ENCODE data around the gene RPS6KC1. TPM values are rescaled to one million over a fixed set of nuclear protein-coding genes. Genes with fewer than 3 reads are reported as not detected.
"Not testable (repeated sequence)": the region's sequence is repeated elsewhere in the genome, so short reads cannot be mapped to it uniquely, and the experiment has no call there.

The RPS6KC1 gene
- total RNA-seq, 1 donor from 2014 or later, result 10.1 TPM

DNA sequence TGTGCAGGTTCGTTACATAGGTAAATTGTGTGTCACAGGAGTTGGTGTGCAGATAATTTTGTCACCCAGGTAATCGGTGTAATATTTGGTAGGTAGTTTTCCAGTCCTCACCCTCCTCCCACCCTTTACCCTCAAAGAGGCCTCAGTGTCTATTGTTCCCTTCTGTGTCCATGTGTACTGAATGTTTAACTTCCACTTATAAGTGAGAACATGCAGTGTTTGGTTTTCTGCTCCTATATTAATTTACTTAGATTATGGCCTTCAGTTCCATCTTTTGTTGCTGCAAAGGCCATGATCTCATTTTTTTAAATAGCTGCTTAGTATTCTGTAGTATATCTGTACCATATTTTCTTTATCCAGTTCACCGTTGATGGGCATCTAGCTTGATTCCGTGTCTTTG, 87.3 kb downstream of the RPS6KC1 start:
- intact Hi-C loops (cut with micrococcal nuclease), result no loop called here

DNA sequence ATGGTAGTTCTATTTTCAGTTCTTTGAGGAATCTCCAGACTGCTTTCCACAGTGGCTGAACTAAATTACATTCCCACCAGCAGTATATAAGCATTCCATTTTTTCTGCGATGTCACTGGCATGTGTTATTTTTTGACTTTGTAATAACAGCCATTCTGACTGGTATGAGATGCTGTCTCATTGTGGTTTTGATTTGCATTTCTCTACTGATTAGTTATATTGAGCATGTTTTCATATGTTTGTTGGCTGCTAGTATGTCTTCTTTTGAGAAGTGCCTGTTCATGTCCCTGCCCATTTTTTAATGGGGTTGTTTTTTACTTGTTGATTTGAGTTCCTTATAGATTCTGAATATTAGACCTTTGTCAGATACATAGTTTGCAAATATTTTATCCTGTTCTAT, 87.9 kb downstream of the RPS6KC1 start:
- intact Hi-C loops (cut with micrococcal nuclease), result no loop called here

DNA sequence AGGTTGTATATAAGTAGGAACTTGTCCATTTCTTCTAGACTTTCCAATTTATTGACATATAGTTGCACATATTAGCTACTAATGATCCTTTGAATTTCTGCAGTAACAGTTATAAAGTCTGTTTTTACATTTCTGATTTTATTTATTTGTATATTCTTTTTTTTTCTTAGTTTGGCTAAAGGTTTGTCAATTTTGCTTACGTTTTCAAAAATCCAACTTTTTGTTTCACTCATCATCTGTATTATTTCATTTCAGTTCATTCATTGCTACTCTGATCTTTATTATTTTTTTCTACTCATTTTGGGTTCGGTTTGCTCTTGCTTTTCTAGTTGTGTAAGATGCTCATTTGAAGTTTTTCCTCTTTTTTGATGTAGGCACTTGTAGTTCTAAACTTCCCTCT, 97.9 kb downstream of the RPS6KC1 start:
- intact Hi-C loops (cut with micrococcal nuclease), result no loop called here

DNA sequence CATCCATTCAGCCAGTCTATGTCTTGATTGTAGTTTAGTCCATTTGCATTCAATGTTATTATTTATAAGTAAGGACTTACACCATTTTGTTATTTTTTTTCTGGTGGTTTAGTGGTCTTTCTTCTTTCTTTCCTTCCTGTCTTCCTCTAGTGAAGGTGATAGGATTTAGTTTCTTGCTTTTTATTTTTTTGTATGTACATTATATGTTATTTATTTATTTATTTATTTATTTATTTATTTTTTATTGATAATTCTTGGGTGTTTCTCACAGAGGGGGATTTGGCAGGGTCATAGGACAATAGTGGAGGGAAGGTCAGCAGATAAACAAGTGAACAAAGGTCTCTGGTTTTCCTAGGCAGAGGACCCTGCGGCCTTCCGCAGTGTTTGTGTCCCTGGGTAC, 99.0 kb downstream of the RPS6KC1 start:
- intact Hi-C loops (cut with micrococcal nuclease), result not testable (repeated sequence)

DNA sequence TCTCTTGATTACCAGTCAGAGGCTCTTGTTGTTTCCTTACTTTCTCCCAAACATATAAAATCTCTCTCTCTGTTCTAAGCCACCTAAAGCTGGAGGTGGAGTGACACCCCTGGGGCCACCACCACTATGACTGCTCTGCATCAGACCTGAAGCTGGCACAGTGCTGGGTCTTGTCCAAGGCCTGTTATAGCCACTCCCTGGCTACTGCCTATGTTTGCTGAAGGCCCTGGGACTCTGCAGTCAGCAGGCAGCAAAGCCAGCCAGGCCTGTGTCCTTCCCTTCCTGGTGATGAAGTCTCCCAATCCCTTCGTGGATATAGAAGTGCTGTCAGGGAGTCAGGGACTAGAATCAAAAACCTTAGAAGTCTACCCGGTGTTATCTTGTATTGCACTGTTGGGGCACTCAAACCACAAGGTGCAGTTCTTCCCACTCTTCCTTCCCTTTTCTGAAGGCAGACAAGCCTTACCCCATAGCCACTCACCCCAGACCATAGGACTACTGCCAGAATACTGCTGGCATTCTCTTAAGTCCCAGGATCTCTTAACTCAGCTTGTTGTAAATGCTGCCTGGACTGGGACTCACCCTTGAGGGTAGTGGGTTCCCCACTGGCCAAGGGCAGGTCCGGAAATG, 103.1 kb downstream of the RPS6KC1 start:
- intact Hi-C loops (cut with micrococcal nuclease), result no loop called here

DNA sequence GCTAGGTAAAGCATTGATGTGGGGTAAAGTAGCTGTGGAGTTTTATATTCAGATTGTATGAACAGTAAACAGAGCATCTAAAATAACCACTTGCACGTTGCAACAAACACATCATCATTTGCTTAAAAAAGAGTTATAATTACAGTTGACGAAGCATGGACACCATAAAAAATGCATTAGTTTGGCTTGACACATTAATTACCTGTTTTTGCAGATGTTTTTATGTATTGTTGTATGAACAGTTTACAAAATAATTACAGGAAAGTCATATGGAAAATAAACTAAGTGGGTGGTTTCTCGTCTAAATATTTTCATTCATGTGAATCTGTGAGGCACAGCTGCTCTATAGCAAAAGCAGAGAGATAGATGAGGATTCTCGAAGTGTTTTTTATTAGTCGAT, 108.3 kb downstream of the RPS6KC1 start:
- intact Hi-C loops (cut with micrococcal nuclease), result no loop called here

DNA sequence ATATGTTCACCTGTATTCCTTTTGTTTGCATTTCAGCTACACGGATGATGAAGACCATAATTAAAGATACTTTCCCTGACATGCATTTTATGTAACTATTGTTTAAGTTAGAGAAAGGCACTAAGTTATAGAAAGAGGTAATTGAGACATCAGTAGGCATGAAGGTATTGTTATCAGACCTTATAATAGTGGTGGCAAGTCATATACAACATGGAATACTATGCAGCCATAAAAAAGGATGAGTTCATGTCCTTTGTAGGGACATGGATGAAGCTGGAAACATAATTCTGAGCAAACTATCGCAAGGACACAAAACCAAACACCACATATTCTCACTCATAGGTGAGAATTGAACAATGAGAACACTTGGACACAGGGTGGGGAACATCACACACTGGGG, 109.4 kb downstream of the RPS6KC1 start:
- intact Hi-C loops (cut with micrococcal nuclease), result not testable (repeated sequence)

DNA sequence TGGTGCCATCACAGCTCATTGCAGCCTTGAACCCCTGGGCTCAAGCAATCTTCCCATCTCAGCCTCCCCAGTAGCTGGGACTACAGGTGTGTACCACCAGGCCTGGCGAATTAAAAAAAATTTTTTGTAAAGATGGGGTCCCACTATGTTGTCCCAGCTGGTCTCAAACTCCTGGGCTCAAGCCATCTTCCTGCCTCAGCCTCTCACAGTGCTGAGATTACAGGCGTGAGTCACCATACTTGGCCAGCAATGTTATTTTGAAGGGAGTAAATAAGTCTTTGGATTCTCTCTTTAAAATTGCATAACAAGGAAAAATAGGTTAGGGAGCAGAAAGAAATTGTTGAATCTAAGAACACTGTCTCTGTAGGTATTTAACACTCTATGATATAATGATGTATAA, 111.3 kb downstream of the RPS6KC1 start:
- intact Hi-C loops (cut with micrococcal nuclease), result no loop called here

DNA sequence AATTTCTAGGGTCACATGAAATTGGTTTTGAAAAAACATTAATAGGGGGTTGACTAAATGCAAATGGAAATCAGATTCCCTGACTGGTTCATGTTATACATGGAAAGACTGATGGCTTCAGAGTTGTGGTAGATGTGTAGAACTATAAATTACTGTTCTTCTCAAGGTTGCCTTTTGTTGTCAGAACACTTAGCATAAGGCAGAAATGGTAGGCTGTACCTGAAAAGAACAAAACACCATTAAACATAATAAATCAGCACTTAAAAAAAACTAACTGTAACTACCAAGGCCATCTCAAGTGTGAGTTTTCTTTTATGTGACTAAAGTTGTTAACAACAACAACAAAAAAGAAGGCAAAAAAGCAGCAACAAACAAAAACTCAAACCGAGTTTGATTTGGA, 111.8 kb downstream of the RPS6KC1 start:
- intact Hi-C loops (cut with micrococcal nuclease), result no loop called here

DNA sequence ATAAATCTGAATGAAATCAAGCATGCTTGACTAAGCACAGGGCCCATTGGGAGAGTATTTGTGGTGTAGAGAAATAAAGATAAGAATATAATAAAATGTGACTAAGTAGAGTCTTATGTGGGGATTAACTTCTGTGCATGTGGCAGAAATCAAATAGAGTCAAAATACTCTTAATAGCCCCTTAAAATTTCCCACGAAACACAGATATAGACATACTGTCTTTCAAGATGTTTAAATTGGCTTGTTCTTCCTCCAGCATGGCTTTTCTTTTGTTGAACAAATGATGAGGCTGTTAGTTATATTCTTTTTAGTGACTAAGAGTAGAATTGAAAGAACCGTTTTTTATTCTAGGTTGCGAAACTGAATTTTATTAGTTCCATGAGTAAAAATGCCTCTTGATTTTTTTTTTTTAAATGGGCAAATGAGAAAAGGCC, 112.3 kb downstream of the RPS6KC1 start:
- intact Hi-C loops (cut with micrococcal nuclease), result no loop called here

DNA sequence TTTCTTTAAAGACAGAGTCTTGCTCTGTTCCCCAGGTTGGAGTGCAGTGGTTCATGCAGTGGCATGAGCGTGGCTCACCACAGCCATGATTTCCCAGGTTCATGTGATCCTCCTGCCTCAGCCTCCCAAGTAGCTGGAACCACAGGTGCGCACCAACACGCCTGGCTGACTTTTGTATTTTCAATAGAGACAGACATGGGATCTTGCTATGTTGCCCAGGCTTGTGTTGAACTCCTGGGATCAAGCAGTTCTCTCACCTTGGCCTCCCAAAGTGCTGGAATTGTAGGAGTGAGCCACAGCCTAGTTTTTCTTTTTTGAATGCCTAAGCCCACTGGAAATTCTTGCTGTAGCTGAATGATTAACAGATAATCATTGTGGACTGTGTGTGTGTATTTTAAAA, 113.5 kb downstream of the RPS6KC1 start:
- intact Hi-C loops (cut with micrococcal nuclease), result no loop called here

DNA sequence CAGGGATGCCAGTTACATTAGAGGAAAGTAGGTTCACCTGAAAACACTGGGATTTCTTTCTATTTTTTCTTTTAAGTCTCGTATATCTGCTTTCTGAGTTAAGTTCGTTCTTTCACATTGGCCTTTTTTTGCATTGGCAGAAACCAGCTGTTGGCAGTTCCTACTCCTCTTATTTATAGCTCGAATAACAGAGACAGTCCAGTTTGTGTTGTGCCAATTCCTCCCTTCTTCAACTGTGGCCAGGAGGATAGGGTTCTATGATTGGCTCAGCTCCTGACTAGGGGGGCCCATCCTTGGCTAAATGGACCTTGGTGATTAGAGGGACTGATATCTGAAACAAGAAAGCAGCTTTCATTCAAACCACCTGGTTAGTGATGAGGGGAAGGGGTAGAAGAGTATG, 115.8 kb downstream of the RPS6KC1 start:
- intact Hi-C loops (cut with micrococcal nuclease), result no loop called here

DNA sequence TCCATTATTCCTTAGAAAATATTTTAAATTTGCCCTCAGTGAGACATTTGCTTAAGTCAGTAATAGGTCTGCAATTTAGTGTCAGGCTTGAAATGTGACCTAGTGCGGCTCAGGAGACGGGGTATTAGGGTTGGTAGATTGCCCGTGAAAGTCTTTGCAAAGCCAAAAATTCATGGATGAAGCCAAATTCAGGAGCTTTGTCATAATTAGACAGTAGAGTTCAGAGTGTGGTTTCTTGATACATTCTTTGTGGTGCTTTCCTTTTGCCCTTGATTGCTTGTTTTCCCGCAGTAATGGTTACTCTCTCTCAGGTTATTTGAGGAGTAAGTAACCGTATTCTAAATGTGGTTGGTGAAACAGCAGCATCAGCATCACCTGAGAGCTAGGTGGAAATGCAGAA, 120.7 kb downstream of the RPS6KC1 start:
- intact Hi-C loops (cut with micrococcal nuclease), result no loop called here

DNA sequence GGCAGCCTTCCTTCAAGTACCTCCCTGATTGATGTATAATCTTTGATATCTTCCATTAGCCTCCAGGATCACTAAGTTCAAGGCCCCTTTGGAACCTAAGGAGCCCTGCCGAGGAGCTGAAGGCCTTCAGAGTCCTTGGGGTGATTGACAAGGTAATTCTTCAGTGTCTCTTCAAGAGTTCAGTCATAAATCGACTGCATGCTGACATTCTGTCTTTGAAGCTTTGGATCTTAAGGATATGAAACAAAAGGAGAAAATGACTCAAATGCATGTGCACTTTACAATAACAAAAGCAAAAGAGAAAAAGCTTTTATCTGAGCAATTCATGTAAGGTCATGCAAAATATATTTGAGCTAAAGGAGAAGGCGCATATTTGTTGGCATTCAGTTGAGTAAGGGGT, 125.3 kb downstream of the RPS6KC1 start:
- intact Hi-C loops (cut with micrococcal nuclease), result no loop called here

DNA sequence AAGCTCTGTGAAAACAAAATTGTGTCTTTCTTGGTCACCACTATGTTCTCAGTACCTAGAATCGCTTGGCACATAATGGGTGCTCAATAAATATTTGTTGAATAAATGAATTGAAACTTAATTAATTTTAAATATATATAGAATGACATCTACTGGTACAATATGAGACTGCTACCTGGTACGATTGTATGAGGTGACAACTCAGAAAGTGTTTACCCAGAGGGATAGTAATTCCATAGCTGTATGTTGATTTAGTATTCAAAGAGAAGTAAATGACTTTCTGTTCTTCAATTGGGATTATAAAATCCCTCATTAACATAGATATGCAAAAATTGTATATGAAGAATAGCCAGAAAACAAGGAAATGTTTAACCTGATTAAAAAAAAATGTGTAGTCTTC, 128.7 kb downstream of the RPS6KC1 start:
- intact Hi-C loops (cut with micrococcal nuclease), result no loop called here

DNA sequence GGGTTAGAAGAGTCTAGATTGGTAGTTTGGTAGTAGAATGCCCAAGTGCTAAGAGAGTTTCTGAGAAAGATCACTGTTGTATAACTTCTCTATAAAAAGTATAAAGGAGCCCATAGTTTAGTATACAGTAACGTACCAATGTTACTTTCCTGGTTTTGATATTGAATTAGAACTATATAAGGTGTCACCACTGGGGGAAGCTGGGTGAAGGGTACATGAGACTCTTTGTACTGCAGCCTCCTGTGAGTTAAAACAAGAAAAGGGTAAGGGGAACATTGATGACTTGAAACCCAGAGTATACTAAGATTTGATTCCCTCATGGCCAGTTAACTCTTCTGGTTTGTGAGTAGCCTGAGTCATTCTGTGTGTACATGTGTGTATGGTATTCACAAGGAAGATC, 129.8 kb downstream of the RPS6KC1 start:
- intact Hi-C loops (cut with micrococcal nuclease), result no loop called here

DNA sequence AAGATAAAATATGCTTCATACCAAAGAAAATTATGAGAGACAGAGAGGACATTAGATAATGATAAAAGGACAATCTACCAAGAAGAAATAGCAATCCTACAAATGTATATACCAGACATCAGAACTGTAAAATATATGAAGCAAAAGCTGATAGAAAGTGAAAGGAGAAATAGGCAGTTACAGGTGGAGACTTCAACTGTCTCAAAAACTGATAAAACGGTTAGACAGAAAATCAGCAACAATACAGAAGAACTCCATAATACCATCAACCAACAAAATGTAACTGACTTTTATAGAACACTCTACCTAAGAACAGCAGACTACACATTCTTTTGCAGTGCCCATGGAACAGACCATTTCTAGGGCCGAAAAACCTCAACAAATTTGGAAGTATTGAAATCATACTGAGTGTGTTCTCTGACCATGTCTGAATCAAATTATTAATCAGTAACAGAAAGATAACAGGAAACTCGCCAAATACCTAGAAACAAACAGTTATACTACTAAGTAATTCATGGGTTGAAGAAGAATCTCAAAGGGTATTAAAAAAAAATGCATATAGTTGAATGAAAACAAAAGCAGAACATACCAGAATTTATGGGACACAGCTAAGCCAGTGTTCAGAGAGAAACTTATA, 132.1 kb downstream of the RPS6KC1 start:
- intact Hi-C loops (cut with micrococcal nuclease), result no loop called here

DNA sequence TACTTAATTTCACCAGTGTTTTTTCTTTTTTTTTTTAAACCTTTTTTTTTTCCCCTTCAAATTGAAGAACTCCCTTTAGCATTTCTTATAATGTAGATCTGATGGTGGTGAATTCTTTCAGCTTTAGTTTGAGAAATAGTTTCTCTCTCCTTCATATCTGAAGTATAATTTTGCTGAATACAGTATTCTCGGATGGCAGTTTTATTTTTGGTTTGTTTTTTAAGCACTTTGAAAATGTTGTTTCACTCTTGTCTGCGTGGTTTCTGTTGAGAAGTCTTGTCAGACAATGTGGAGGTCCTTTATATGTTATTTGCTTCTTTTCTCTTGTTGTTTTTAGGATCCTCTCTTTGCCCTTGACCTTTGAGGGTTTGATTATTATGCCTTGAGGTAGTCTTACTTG, 135.1 kb downstream of the RPS6KC1 start:
- intact Hi-C loops (cut with micrococcal nuclease), result no loop called here

DNA sequence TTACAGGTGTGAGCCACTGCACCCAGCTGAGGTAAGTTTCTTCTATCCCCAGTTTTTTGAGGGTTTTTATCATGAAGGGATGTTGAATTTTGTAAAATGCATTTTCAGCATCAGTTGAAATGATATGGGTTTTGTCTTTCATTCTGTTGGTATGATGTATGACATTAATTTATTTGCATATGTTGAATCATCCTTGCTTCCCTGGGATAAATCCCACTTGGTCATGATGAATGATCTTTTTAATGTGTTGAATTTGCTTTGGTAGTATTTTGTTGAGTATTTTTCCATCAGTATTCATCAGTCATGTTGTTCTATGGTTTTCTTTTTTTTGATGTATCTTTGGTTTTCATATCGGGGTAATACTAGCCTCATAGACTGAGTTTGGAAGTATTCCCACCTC, 141.0 kb downstream of the RPS6KC1 start:
- intact Hi-C loops (cut with micrococcal nuclease), result no loop called here

DNA sequence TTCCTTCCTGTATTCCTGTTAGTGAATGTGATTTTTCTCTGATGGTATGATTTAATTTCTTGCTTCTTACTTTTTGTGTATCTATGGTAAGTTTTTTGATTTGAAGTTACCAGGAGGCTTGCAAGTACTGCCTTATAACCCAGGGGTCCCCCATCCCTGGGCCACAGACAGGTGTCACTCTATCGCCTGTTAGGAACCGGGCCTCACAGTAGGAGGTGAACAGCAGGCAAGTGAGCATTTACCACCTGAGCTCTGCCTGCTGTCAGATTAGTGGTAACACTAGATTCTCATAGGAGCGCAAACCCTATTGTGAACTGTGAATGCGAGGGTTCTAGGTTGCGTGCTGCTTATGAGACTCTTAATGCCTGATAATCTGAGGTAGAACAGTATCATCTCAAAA, 143.3 kb downstream of the RPS6KC1 start:
- intact Hi-C loops (cut with micrococcal nuclease), result no loop called here

DNA sequence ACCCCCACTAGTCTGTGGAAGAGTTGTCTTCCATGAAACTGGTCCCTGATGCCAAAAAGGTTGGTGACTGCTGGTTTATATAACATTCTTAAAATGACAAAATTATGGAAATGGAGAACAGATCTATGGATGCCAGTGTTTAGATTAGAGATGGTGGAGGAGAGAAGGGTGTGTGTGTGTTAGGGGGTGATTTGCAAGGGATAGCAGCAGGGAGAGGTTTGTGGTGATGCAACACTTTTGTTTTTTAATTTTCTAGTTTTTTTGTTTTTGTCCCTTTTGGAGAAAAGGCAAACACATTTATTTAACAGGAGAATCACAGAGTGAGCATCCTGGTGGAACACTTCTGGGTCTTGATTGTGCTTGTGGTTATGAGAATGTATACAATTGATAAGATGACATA, 143.8 kb downstream of the RPS6KC1 start:
- intact Hi-C loops (cut with micrococcal nuclease), result no loop called here

DNA sequence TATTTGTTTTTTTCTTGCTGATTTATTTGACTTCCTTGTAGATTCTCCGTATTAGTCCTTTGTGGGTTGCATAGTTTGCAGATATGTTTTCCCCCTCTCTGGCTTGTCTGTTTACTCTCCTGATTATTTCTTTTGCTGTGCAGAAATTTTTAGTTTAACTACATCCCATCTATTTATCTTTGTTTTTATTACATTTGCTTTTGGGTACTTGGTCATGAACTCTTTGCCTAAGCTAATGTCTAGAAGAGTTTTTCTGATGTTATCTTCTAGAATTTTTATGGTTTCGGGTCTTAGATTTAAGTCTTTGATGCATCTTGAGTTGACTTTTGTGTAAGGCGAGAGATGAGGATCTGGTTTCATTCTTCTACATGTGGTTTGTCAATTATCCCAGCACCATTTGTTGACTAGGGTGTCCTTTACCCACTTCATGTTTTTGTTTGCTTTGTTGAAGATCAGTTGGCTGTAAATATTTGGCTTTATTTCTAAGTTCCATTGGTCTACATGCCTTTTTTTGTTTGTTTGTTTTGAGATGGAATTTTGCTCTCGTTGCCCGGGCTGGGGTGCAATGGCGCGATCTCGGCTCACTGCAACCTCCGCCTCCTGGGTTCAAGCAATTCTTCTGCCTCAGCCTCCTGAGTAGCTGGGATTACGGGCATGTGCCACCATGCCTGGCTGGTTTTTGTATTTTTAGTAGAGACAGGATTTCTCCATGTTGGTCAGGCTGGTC, 145.4 kb downstream of the RPS6KC1 start:
- intact Hi-C loops (cut with micrococcal nuclease), result not testable (repeated sequence)

DNA sequence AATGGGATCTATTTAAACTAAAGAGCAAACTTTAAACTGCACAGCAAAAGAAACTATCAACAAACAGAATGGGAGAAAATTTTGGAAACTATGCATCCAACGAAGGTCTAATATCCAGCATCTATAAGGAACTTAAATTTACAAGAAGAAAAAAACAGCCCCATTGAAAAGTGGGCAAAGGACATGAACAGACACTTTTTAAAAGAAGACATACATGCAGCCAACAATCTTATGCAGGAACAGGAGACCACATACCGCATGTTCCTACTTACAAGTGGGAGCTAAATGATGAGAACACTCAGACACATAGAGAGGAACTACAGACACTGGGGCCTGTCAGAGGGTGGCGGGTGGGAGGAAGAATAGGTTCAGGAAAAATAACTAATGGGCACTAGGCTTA, 149.6 kb downstream of the RPS6KC1 start:
- intact Hi-C loops (cut with micrococcal nuclease), result no loop called here

All from T-helper 2 cell treated with Interferon-gamma antibody and Interleukin-4, amounts not matched to agents 100 ng/mL and 5 ng/mL, for 36 hours (primary cell).